Smooth muscle cell of the umbilical artery (primary cell): Measurements from ENCODE around the gene CALCA. TPM values are rescaled to one million over a fixed set of nuclear protein-coding genes. Genes with fewer than 3 reads are reported as not detected.

ENCODE experiments used
- total RNA-seq: library from RNA; depleted of rRNA; stranded (reverse); fragments of >200 nt; gene quantifications from 2 replicates; pipeline ENCODE4 v1.2.3, GENCODE V29; 2014

Gene CALCA, protein sequence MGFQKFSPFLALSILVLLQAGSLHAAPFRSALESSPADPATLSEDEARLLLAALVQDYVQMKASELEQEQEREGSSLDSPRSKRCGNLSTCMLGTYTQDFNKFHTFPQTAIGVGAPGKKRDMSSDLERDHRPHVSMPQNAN
- total RNA-seq, result not detected in 2 replicates

DNA sequence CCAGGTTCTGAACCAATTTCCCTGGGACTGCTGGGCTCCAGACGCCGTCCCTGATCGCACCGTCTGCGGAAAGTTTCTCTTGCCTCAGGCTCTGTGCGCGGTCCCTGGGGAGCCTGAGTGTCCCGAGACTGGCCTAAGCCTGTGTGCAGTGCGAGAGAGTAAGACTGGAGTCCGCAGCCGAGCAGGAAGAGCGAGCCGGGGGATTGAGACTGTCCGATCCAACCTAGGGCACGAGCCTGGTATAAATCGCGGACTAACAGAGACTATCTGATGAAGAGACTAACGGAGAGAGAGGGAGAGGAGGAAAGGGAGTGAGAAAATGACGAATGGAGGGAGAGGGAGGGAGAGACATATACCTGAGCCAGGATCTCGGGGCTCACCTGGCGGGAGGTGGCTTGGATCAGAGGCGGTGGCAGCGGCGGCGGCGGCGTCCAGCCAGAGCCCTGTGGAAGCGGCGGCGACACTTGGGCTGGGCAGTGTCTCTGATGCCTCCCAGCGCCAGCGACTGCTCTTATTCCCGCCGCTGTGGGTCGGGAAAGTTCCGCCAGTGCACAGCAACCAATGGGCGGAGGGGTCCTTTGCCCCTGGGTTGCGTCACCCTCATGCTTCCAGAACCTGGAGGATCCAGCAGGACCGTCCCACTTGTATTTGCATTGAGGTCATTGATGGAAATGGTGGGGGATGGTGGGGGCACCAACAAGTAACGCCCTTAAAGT, at the start of gene CALCA:
Gene CALCA, minus strand, starts transcription at position 487 of the 716 bp plus-strand sequence. CDS start 1,159 bp downstream, outside the sequence.

Other genes starting within 250 kb of the CALCA start
- 11.0 and 12.5 TPM in 2 replicates for gene CYP2R1, start 80.1 kb downstream of the CALCA start, total RNA-seq
- not detected in 2 replicates for gene CALCB, start 101.2 kb upstream of the CALCA start, total RNA-seq
- not detected in 2 replicates for gene INSC, start 142.6 kb upstream of the CALCA start, total RNA-seq